ENCODE measurements around the gene FLRT1. TPM values are rescaled to one million over a fixed set of nuclear protein-coding genes. Genes with fewer than 3 reads are reported as not detected.

The FLRT1 gene
- total and polyA plus RNA-seq, 2 of the 13 experiments (the other 11 are each of a cell fraction or from before 2014, with no cell fraction given): 0.02 to 0.08 TPM

GRCh38 chr11:64007629-64008282, 28.0 kb upstream of the FLRT1 start (continued):
- TF ChIP-seq NCOA5 (CRISPR knock-in tag; IDR thresholded peaks at IDR 0.05): no peak
- TF ChIP-seq TFDP1 (CRISPR knock-in tag; IDR thresholded peaks at IDR 0.05; ENCODE audit: borderline replicate concordance): no peak
- no peak for TF ChIP-seq NFE2 (CRISPR knock-in tag; IDR thresholded peaks at IDR 0.05)
- TF ChIP-seq CBX5 (CRISPR knock-in tag; IDR thresholded peaks at IDR 0.05; ENCODE audit: borderline replicate concordance): peak; percentile 55; the same call in 1 of the 2 replicates
- peak; percentile 28 for TF ChIP-seq TAF15 (IDR thresholded peaks at IDR 0.05; ENCODE audit: low read depth, low read length, poor library complexity, severe bottlenecking)
- no peak for TF ChIP-seq SATB2 (CRISPR knock-in tag; IDR thresholded peaks at IDR 0.05)
- peak; percentile 80; the same call in 1 of the 2 replicates for TF ChIP-seq ZNF350 (CRISPR knock-in tag; IDR thresholded peaks at IDR 0.05; ENCODE audit: borderline replicate concordance, low read depth)
- no peak for TF ChIP-seq FOXP1 (IDR thresholded peaks at IDR 0.05)
- TF ChIP-seq FOXP1 (CRISPR knock-in tag; IDR thresholded peaks at IDR 0.05): 0 out of 2 replicates have a peak, but pooled peaks have one; percentile 21
- no peak for TF ChIP-seq ZNF432 (CRISPR knock-in tag; IDR thresholded peaks at IDR 0.05; ENCODE audit: borderline replicate concordance)
- peak; percentile 87 for TF ChIP-seq ARNTL (CRISPR knock-in tag; IDR thresholded peaks at IDR 0.05)
- peak; percentile 59 for TF ChIP-seq POGZ (CRISPR knock-in tag; IDR thresholded peaks at IDR 0.05)
- peak; percentile 96 for TF ChIP-seq KDM2A (CRISPR knock-in tag; IDR thresholded peaks at IDR 0.05; ENCODE audit: borderline replicate concordance, low read depth)
- TF ChIP-seq TAF1 (CRISPR knock-in tag; IDR thresholded peaks at IDR 0.05): peak; percentile 34; the same call in 1 of the 2 replicates
- TF ChIP-seq ZBTB14 (CRISPR knock-in tag; IDR thresholded peaks at IDR 0.05): no peak
- TF ChIP-seq ZBTB39 (CRISPR knock-in tag; IDR thresholded peaks at IDR 0.05): 0 out of 2 replicates have a peak, but pooled peaks have one; percentile 53
- peak; percentile 94 for TF ChIP-seq ZNF501 (CRISPR knock-in tag; IDR thresholded peaks at IDR 0.05)
- TF ChIP-seq ZNF430 (CRISPR knock-in tag; IDR thresholded peaks at IDR 0.05): peak; percentile 73; the same call in 1 of the 2 replicates
- peak; percentile 94 for TF ChIP-seq ZNF331 (CRISPR knock-in tag; IDR thresholded peaks at IDR 0.05)
- TF ChIP-seq ZNF883 (CRISPR knock-in tag; IDR thresholded peaks at IDR 0.05; ENCODE audit: not compliant biosample characterization): peak; percentile 51
- TF ChIP-seq ZFYVE20 (CRISPR knock-in tag; IDR thresholded peaks at IDR 0.05; ENCODE audit: borderline replicate concordance, low read depth): 0 out of 2 replicates have a peak, but pooled peaks have one; percentile 75
- TF ChIP-seq NONO (IDR thresholded peaks at IDR 0.05): no peak
- peak; percentile 84; the same call in 1 of the 2 replicates for TF ChIP-seq NONO (CRISPR knock-in tag; conservative IDR thresholded peaks at IDR 0.05)
- no peak for TF ChIP-seq GLI4 (CRISPR knock-in tag; IDR thresholded peaks at IDR 0.05; ENCODE audit: borderline replicate concordance)
- no peak; the same call in 1 of the 2 replicates for TF ChIP-seq HNRNPUL1 (IDR thresholded peaks at IDR 0.05; ENCODE audit: low read depth, low read length)
- TF ChIP-seq REPIN1 (CRISPR knock-in tag; IDR thresholded peaks at IDR 0.05; ENCODE audit: borderline replicate concordance, low read depth): peak; percentile 78
- TF ChIP-seq KDM3A (CRISPR knock-in tag; IDR thresholded peaks at IDR 0.05; ENCODE audit: low read depth): peak; percentile 87; the same call in 1 of the 2 replicates
